Natural killer cell (primary cell): Measurements from ENCODE around the gene EFNA3. TPM values are rescaled to one million over a fixed set of nuclear protein-coding genes. Genes with fewer than 3 reads are reported as not detected.

Source experiments
- ATAC-seq, 3 donors: fragments of 150-1000 bp in 2 of 3; fragments of 200-7000 bp in 1 of 3; cut with Tn5 transposase; 1 replicate in 1 of 3; 2 replicates in 2 of 3; pipeline ENCODE4 v1.10.0; 2021; ENCODE audit warnings: mild to moderate bottlenecking in 2 of 3, moderate library complexity in 2 of 3
- DNase-seq, 2 donors: peaks; one replicate each; pipeline versions ENCODE4 v3.0.0 to v3.0.0-alpha.2; 2013 to 2021; ENCODE audit warnings: mixed read lengths in 1 of 2
- H3K27ac ChIP-seq: one replicate; pipeline ENCODE4 v1.5.1; 2013; ENCODE audit warnings: mild to moderate bottlenecking, low read length
- H3K27me3 ChIP-seq: one replicate; pipeline ENCODE4 v1.6.1; 2013; ENCODE audit warnings: low read length; ENCODE audit not compliant: control insufficient read depth, insufficient read depth
- H3K36me3 ChIP-seq: one replicate; pipeline ENCODE4 v1.6.1; 2013; ENCODE audit warnings: low read length; ENCODE audit not compliant: control insufficient read depth, insufficient read depth
- H3K4me1 ChIP-seq: one replicate; pipeline ENCODE4 v1.6.1; 2013; ENCODE audit warnings: low read length; ENCODE audit not compliant: control insufficient read depth, insufficient read depth
- H3K4me3 ChIP-seq: one replicate; pipeline ENCODE4 v1.5.1; 2013; ENCODE audit warnings: low read length
- H3K9me3 ChIP-seq: one replicate; pipeline ENCODE4 v1.6.1; 2013; ENCODE audit warnings: low read length; ENCODE audit not compliant: control insufficient read depth, insufficient read depth
- H3K27ac Mint-ChIP-seq, 2 donors: one replicate each; pipeline ENCODE4 v1.8.0; 2022; ENCODE audit warnings: mild to moderate bottlenecking in 2 of 2, mixed read lengths in 2 of 2, moderate library complexity in 1 of 2
- H3K27me3 Mint-ChIP-seq, 2 donors: one replicate each; pipeline ENCODE4 v1.8.0; 2022; ENCODE audit warnings: low read depth in 2 of 2, mixed read lengths in 2 of 2
- H3K36me3 Mint-ChIP-seq: one replicate; pipeline ENCODE4 v1.8.0; 2022; ENCODE audit warnings: mixed read lengths
- H3K4me1 Mint-ChIP-seq, 2 donors: one replicate each; pipeline ENCODE4 v1.8.0; 2022; ENCODE audit warnings: mixed read lengths in 2 of 2
- H3K4me3 Mint-ChIP-seq: one replicate; pipeline ENCODE4 v1.8.0; 2022; ENCODE audit warnings: mild to moderate bottlenecking, moderate library complexity, mixed read lengths
- H3K9me3 Mint-ChIP-seq, 2 donors: one replicate each; pipeline ENCODE4 v1.8.0; 2022; ENCODE audit warnings: mixed read lengths in 2 of 2
- CTCF ChIP-seq: fragments of 200-600 bp; IDR thresholded peaks from one replicate; pipeline ENCODE4 v1.8.0; 2022; ENCODE audit warnings: antibody characterized with exemption
- WGBS: methylation state at CpG from one replicate; pipeline ENCODE4 v1.1.7; 2013; ENCODE audit warnings: missing lambda C conversion rate; ENCODE audit not compliant: insufficient coverage; 5-methylcytosine and 5-hydroxymethylcytosine counted together
- intact Hi-C: fragments of 100-400 bp; cut with micrococcal nuclease; formaldehyde crosslinking; loops from one replicate; pipeline ENCODE4 v1.14.2; 2022
- total RNA-seq, 4 donors: library from RNA; stranded (reverse); fragments of 120-200 nt in 1 of 4; gene quantifications; one replicate each; pipeline versions ENCODE4 v1.2.3 to v1.2.4, GENCODE V29; 2013 to 2022

The EFNA3 gene
- total RNA-seq, 3 donors from 2014 or later (not counting 1 experiment from before 2014, with no cell fraction given) = 0.52 to 1.1 (median 0.68) TPM

GRCh38 chr1:155127105-155127966, 48.7 kb downstream of the EFNA3 start, which contains the start of gene EFNA1:
EFNA1 (plus strand) TSS chr1:155127876; CDS start chr1:155127978, 102 bp downstream.
- no peaks in the 10 kb centered on the region for H3K36me3 ChIP-seq

GRCh38 chr1:155127967-155128754, 49.5 kb downstream of the EFNA3 start:
- Histone ChIP-seq H3K27me3 (peaks cover 25% of the 10 kb centered on the region), H3K4me3 (peak overlapping the region; percentile 42), H3K36me3 (no peaks in the 10 kb centered on the region), H3K27ac (no peak overlapping the region), H3K9me3 (no peaks in the 10 kb centered on the region), H3K4me1 (peaks cover 34% of the 10 kb centered on the region)
- Mint-ChIP-seq H3K4me1 (peaks cover 22 to 40% of the 10 kb centered on the region in 2 donors), H3K4me3 (peak overlapping the region; percentile 79), H3K27me3 (peaks cover 23 to 35% of the 10 kb centered on the region in 2 donors), H3K27ac (peak overlapping the region in 1 of 2 donors; percentile 84), H3K36me3 (no peaks in the 10 kb centered on the region), H3K9me3 (no peaks in the 10 kb centered on the region)
- intact Hi-C loops = loop anchor here (2.0 to 5.0 kb wide), 3 partner anchors 13 to 39 kb away; partner anchors contain the start of gene DPM3
- ATAC-seq (no peak), DNase-seq (peak in 1 of 2 donors; percentile 41)
- no peak for TF ChIP-seq CTCF
- 7% methylated on average over 17 of the region's 17 CpGs for WGBS

More at GRCh38 chr1:155127105-155127966, 48.7 kb downstream of the EFNA3 start, which contains the start of gene EFNA1:
- Histone ChIP-seq H3K27ac (no peak within 1 kb of the TSS), H3K9me3 (no peaks in the 10 kb centered on the region), H3K27me3 (peaks cover 25% of the 10 kb centered on the region), H3K4me1 (peaks cover 34% of the 10 kb centered on the region), H3K4me3 (peak within 1 kb of the TSS; percentile 42)
- under 1% methylated on average over 75 of the region's 76 CpGs for WGBS
- peak within 1 kb of the TSS; percentile 93 for H3K4me3 Mint-ChIP-seq
- H3K27ac Mint-ChIP-seq = peak within 1 kb of the TSS; percentile 74 to 87
- no peaks in the 10 kb centered on the region for H3K36me3 Mint-ChIP-seq
- peak; percentile 40 to 64 for DNase-seq
- no peak for TF ChIP-seq CTCF
- ATAC-seq = peak; percentile 41 to 48 (median 43)
- intact Hi-C loops = loop anchor here (2.0 to 5.0 kb wide), 3 partner anchors 13 to 40 kb away; partner anchors contain the start of gene DPM3
- H3K9me3 Mint-ChIP-seq = no peaks in the 10 kb centered on the region
- H3K27me3 Mint-ChIP-seq = peaks cover 23 to 35% of the 10 kb centered on the region in 2 donors
- peaks cover 22 to 40% of the 10 kb centered on the region in 2 donors for H3K4me1 Mint-ChIP-seq

GRCh38 chr1:155128755-155129473, 50.3 kb downstream of the EFNA3 start:
- ATAC-seq (peak in 1 of 3 donors; percentile 22), DNase-seq (peak in 1 of 2 donors; percentile 39)
- H3K27ac Mint-ChIP-seq = peak overlapping the region in 1 of 2 donors; percentile 84
- 9% methylated on average over 13 of the region's 14 CpGs for WGBS
- Histone ChIP-seq H3K4me1 (peaks cover 34% of the 10 kb centered on the region), H3K9me3 (no peaks in the 10 kb centered on the region), H3K36me3 (no peaks in the 10 kb centered on the region), H3K27me3 (peaks cover 25% of the 10 kb centered on the region), H3K27ac (no peak overlapping the region), H3K4me3 (no peak overlapping the region)
- H3K27me3 Mint-ChIP-seq = peaks cover 23 to 35% of the 10 kb centered on the region in 2 donors
- no peaks in the 10 kb centered on the region for H3K36me3 Mint-ChIP-seq
- peak overlapping the region; percentile 79 for H3K4me3 Mint-ChIP-seq
- TF ChIP-seq CTCF = no peak
- no peaks in the 10 kb centered on the region for H3K9me3 Mint-ChIP-seq
- H3K4me1 Mint-ChIP-seq = peaks cover 22 to 40% of the 10 kb centered on the region in 2 donors
- intact Hi-C loops = loop anchor here (5.0 kb wide), 2 partner anchors 37 to 38 kb away; no protein-coding TSS in a partner anchor
